GM21619 (cell line): Measurements from ENCODE around the gene GRID2.

Source experiments
- ATAC-seq: cut with Tn5 transposase; IDR thresholded peaks from one replicate; pipeline ENCODE4 v1.9.1; 2021; ENCODE audit not compliant: unreplicated experiment

GRID2 gene

DNA sequence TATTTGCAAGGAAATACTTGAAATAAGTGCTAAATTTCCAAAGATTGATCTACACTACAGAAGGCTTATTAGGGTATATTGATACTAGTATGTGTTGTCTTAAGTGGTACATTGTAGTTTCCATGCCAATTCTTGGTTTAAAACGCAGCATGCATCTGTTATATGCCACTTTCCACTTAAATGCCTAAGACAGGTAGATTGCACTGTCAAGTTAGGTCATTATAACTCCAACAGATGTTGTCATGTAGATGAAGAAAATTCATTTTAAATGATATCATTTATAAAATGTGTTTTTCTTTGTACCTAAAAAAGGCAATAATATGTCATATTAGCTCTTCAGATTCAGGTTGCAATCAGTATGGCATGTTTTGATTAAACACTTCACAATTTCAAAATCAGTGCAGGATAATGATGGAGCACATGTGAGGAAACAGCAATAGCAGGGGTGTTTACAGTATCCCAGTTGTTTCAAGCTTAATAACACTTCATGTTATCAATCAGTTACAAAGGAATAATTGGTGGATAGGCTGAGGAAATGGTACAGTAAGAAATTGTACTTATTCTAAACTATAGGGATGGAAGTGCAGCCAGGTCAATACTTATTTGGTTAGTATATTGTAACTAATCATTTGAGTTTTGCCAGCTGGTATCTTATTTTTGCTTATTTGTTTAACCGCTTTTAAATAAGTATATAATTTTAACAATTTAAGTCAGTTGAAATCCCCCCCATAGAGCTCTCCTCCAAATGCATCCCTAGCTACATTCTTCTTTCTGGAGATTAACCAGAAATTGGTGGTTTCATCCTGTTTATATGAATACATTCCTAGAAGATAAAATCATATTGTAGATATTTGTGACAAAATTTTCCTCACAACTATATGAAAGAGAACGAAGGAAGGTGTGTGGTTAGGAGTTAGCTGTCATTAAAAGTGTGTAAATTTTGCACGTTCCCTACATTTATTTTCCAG lies 1070.4 kb downstream of the GRID2 start:
- ATAC-seq = no peak

DNA sequence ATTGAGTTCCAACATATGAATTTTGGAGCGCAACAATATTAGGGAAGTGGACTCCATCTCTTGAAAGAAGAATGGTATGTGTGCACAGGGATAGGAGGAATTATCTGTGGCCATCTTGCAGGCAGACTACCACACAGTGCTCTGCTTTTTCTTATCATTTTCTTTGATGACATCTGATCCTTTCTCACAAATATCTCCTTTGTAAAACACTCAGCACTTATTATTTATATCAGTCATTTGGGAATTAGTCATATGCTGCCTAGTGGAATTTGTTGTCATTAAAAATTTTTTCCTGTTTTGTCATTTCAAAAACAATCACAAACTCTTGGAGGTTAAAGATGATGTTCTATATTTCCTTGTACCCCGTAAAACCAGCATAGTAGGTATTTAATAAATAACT lies 1080.5 kb downstream of the GRID2 start:
- no peak for ATAC-seq

DNA sequence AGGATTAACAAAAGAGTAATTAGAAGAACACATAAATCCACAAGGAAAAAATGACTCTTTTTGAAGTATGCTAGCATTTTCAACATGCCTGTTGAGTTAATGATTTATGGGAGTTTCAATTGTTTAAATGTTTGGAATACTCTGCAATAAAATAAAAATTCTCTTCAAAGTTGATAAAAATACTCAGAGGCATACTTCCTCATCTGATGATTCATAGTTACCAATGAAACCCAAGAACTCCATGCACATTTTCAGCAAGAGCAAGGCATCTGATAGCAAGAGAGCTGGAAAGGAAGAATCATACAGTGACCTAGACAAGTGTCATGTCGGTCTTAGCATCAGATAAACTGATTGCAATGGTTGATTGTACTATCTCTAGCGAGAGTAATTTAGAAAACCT lies 1081.1 kb downstream of the GRID2 start:
- ATAC-seq = no peak

DNA sequence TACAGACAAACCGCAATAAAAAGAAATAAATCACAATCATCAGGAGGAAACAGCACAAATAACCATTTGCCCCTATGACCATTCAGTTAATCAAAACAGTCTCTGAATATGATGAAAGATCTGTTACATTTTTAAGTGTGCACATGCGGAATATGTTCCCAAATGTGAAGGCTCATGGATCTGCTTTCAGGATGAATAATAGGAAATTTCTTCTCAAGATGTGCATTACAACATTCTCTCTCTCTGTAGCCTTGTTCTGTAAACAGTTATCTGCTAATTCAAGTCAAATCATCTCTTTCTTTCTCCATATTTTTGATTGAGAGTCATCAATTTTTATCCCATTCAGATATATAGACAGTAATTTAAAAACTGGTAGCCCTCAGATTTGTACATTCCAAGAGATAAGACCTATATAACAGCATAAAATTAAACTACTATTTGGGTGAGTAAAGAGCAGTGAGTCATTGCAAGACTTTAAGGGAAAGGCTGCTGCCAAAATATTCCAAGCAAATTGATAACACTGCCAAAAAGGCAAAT lies 1090.8 kb downstream of the GRID2 start:
- ATAC-seq = no peak

DNA sequence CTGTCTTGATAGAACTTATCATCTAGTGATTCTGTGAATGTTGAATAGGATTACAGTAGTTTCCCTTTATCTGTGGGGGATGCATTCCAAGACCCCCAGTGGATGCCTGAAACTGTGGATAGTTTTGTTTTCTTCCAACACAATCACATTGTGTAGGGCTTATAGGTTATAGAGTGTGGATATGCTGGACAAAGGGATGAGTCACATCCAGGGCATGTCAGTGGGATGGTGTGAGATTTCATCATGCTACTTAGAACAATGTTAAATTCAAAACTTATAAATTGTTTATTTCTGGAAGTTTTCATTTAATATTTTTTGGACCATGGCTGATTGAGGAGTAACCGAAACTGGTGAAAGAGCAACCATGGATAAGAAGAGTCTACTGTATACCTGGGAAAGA lies 1092.5 kb downstream of the GRID2 start:
- ATAC-seq = no peak

- no peak for ATAC-seq
Measured at GRCh38 chr4:93403571-93403970, 1099.8 kb downstream of the GRID2 start.

DNA sequence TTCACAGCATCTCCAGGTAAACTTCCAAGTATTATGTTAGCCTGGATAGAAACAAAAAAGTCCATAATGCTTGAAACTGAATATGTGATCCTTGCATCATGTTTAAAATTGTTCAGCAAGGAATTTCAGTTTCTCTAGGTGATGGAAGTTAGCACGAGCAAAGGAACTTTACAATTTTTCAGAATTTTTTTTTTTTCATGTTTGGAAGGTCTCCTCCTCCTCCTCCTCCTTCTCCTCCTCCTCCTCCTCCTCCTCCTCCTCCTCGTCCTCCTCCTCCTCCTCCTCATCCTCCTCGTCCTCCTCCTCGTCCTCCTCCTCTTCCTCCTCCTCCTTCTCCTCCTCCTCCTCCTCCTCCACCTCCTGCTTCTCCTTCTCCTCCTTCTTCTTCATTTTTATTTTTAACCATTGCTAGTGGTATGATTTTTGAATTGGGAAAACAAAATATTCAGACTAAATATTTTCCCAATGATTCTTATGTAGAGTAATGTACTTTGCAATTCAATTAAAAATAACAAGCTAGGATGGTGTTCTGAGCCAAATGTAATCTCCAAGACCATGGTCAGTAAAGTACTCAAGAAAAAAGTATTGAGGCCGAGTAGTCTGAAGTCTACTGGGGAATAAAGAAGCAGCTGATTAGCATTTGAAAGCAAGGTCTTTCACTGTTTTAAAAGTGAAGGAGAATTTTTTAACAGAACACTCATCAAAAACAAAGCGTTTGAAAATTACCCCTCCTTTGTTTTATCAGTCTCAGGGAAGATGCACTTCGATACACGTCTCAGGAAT lies 1103.9 kb downstream of the GRID2 start:
- no peak for ATAC-seq

GRCh38 chr4:93409035-93409434 lies 1105.3 kb downstream of the GRID2 start:
- no peak for ATAC-seq

DNA sequence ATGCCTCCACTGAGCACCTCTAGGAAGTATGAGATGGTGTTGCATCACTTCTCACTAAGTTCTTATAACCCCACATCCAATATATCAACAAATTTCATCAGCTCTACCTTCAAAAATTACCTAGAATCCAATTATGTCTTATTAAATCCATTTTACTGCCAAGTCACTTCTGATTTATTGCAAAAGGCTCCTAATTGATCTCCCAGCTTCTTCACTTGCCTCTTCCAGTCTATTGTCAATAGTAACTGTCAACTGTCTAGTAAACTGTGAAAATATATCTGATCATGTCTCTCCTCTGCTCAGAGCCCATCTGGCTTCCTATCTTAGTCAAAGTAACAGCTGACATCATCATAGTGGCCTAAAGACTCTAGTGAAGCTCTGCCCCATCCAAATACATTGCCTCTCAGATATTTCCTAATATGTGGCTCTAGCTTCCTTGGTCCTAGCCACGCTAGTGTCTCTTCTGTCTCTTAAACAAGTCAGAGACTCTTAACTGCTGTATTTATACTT lies 1110.3 kb downstream of the GRID2 start:
- no peak for ATAC-seq

DNA sequence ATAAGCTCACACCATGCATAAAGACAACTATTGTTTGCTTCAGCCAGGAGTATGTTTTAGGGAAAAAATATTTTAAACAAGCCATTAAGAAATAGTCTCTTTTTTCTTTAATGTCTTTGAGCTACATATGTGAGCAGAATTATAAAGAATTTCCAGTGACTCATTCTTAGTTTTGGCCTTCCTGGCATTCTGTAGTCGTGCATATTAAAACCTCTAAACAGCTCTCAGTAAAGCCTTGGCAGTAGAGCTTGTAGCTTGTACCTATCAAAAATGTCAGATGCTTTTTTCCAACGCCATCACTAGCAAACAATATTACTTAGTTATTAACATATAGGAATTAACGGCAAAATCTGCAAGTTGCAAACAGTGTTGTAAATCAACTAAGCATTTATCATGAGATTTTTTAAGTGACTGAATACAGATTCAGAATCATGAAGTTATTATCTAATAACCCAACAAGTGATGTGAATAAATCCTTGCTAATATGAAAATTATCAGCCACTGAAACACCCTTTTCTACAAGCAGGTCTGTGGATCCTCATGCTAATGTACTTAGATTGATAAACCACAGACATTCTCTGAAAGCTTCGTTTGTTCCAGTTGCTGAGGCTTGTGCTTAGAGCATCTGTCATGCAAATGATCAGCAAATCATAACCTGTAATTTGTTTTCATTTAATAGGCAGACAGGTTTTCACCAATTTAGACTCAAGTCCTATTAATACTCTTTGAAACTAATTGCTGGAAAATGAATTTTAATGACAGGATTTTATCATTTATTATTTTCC lies 1112.8 kb downstream of the GRID2 start:
- ATAC-seq = no peak

DNA sequence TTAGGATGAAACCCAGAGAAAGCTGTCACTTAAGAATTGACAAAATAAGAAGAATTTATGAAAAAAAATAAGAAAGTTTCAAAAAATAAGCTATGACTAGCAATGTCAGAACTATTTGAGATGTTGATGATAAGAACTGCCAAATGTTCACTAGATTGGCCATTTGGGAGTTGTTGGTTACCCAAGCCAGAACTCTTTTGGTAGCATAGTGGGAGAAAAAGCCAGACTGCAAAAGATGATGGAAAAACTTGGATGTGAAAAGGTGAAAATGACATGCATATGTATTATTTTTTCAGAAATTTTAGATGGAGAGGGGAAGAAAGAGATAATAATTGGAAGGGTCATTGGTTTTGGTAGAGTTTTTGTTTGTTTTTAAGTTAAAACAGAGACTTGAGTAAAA lies 1127.6 kb downstream of the GRID2 start:
- no peak for ATAC-seq

GRCh38 chr4:93433840-93434239 lies 1130.1 kb downstream of the GRID2 start:
- ATAC-seq = no peak

DNA sequence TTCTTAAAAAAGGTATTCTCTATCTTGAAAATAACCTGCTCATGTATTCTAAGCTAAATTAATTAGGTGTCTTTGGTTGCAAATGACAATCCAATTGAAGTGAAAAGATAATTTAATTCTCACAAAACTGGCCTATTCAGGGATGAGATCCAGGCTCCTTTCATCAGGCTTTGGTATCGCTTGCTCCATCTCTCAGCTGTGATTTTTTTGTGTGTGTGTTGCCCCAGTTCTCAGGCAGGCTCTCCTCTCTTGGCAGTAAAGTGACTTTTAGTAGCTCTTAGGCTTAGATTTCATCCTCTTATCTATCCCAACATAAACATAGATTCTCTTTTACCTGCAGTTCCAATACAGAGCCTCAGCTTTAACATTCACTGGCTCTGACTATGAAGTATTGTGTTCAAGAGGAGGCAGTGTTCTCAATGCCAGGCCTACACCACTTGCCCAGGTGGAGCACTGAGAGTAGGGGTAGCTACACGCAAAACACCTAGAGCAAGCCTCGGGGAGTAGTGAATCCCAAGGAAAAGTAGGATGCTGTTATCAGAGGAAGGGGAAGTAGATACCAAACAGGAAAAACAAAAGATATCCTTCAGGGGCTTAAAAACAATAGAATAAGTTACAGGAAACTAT lies 1132.3 kb downstream of the GRID2 start:
- no peak for ATAC-seq

DNA sequence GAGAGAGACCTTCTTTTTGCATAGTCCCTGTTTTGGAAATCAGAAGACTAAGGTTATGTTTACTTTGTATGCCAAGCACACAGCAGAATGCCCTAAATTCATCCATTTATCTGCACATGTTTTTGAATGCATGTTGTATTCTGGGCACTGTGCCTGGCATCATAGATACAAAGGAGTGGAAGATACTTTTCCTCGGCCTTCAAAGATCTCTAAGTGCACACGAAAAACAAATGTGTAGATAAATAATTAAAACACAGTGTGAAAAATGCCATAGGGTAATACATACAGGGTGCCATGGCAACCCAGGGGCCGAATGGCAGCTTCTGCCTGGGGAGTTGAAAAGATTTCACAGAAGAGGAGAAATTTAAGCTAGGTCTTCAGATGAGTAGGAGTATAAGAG lies 1134.2 kb downstream of the GRID2 start:
- ATAC-seq = no peak

DNA sequence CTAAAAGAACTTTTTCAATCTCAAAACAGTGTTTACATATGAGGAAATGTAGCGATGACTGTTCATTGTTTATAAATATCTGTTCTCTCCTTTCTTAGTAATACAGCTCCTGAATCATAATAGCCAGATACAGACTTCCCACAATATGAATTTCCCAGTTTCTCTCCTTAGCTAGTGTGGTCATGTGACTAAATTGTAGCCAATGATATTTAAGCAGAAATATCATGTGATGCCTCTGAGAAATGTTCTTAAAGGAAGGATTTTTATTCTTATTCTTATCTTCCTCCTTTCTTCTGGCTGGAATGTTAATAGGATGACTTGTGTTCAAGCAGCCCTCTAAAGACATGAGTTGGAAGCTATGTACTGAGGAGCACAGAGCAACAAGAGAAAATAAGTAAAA lies 1141.1 kb downstream of the GRID2 start:
- ATAC-seq = no peak

DNA sequence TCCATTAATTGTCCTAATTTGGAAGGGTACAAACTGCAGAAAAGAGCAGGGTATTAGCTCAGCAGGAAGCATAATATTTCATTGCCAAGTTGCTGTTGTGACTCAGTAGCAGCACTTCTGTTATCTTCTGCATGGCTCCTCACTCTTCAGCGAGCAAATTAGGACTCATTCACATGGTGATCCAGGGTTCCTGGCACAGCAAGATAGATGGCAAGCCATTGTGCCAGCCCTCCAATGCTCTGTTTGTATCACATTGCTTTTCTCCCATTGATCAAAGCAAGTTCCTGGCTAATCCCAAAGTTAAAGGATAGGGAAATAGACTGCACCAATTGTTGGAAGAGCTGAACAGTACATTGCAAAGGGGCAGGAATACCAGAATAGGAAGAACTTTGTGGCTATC lies 1142.3 kb downstream of the GRID2 start:
- no peak for ATAC-seq

- ATAC-seq = no peak
Measured at GRCh38 chr4:93448691-93449293, 1145.0 kb downstream of the GRID2 start.

- no peak for ATAC-seq
Measured at GRCh38 chr4:93451954-93452353, 1148.2 kb downstream of the GRID2 start.

- no peak for ATAC-seq
Measured at GRCh38 chr4:93461541-93461940, 1157.8 kb downstream of the GRID2 start.

DNA sequence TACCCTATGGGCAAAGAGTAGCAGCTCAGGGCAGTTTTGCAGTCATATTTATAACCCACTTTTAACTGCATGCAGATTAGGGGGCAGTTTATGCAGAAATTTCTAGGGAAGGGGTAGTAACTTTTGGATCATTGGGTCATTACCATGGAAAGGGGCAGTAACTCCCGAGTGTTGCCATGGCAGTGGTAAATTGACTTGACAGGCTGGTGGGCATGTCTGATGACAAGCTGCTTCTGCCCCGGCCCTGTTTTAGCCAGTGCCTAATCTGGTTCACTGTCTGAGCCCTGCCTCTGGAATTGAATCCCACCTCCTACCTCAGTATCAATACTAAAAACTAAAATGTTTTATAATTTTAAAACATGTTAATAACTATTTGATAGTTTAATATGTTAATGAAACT lies 1162.7 kb downstream of the GRID2 start:
- no peak for ATAC-seq
